GM12801 (cell line): ENCODE results near the gene NOL4L.

Experiments
- CTCF ChIP-seq: IDR thresholded peaks from one replicate; pipeline ENCODE4 v1.5.1; 2011; ENCODE audit warnings: control low read depth; ENCODE audit not compliant: insufficient read length; ENCODE audit errors: extremely low read depth

NOL4L gene

GRCh38 chr20:32589256-32589655 is 4.1 kb upstream of the NOL4L start:
- no peak for TF ChIP-seq CTCF

DNA sequence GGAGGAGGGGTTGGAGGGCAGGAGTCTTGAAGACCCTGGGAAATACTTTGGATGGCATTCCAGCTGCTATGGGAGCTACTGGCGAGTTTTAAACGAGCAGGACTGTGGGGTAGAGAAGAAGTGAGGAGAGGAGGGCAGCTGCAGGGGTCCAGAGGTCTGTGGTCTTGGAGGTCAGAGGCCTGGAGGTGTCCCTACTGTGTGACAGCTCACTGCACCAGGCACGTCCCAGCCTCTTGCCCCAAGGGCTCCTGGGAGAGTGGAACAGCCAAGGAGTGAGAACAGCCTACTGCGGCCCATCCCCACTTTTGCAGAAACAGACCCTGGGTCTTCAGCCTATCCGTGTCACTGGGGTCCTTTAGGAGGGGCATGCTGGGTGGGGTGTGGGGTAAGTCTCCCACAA is 2.9 kb upstream of the NOL4L start:
- no peak for TF ChIP-seq CTCF

GRCh38 chr20:32586291-32586690 is 1.2 kb upstream of the NOL4L start:
- no peak for TF ChIP-seq CTCF

DNA sequence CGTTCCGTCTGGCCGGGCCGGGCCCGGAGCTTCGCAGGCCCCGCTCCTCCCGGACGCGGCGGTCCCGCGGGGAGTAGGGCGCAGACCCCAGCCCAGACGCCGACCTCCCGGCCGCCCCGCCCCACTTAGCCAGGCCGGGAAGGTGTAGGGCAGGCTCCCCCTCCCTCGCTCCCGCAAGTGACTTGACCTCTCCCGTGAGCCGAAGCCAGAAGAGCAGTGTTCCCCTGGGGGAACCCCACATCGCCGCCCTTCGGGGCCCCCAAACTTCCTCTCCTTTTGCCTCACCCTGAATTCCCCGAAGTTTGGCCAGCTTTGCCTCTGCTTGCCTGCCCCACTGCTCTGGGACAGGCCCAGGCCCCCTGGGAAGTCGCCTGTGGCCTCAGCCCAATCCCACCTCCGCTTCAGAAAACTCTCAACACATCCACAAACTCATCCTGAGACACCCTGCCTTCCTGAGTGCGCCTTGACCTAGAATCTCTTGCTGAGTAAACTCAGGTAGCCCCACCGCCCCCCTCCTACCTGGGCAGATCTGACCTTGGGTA is 524 bp upstream of the NOL4L start:
- TF ChIP-seq CTCF: no peak

DNA sequence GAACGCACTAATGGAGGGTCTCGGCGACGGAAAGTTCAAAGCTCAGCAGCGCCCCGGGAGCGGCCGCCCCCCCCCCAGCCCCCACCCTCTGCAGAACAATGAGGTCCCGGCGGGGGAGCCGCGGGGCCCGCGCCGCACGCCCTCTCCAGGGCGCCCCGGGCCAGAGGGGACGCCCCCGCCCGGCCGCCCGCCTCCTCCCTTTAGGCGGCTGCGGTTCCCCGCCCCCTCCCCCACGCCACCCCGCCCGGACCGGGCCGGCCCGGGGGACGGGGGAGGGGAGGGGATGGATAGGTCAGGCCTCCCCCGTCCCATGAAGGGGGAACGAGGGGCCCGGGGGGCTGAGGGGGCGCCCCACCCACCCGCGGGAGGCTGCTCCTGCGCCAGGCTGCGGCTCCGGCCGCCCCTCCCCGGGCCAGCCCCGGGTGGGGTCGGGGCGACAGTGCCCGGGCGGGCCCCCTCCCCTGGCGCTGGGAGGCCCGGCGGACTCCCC is 1.5 kb downstream of the NOL4L start:
- TF ChIP-seq CTCF: no peak

GRCh38 chr20:32582659-32583580 is 2.2 kb downstream of the NOL4L start:
- TF ChIP-seq CTCF: no peak

- TF ChIP-seq CTCF: no peak
Measured at GRCh38 chr20:32581839-32582658, 3.1 kb downstream of the NOL4L start.
